HL-60/S4 treated with phorbol 12-myristate 13-acetate at 8.2 ng/mL for 4 days and 3 days (cell line): ENCODE results near the gene CYP27A1.

Experiments used
- in situ Hi-C: fragments of 300-500 bp; cut with MboI; formaldehyde crosslinking; loops from 2 replicates; pipeline ENCODE4 v1.15.0; 2022; ENCODE audit warnings: low sequenced_read_pairs

Gene CYP27A1

DNA sequence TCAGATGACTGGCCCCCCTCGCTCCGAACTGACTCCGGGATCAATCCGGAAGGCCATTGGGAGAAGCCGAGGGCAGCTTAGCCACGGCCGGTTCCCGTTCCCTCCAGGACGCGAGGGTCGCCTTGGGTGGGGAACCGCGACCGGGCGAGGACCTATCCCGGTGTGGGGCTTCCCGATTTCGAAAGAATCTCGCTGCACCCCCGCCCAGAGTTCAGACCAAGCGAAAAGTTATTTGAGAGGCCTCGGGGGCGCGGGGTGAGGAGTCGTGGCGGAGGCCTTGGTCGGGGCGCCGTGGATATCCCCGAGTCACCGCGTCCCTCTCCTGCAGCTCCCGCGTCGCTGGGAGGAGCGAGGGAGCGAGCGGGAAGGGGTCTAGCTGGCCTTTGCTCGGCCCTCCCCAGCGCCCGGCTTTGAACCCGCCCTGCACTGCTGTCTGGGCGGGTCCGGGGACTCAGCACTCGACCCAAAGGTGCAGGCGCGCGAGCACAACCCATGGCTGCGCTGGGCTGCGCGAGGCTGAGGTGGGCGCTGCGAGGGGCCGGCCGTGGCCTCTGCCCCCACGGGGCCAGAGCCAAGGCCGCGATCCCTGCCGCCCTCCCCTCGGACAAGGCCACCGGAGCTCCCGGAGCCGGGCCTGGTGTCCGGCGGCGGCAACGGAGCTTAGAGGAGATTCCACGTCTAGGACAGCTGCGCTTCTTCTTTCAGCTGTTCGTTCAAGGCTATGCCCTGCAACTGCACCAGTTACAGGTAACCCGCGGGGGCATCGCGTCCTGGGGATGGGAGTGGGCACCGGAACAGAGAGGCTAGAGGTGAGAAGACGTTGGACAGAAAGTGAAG is at the start of gene CYP27A1:
Gene CYP27A1, plus strand, starts transcription at position 457 of the 837 bp plus-strand sequence. Its CDS starts 36 bp downstream, at position 493.
- in situ Hi-C loops = no loop called here

- in situ Hi-C loops = no loop called here
Measured at GRCh38 chr2:218732761-218733158, 49.2 kb upstream of the CYP27A1 start.

- in situ Hi-C loops = no loop called here
Measured at GRCh38 chr2:218733171-218734021, 48.6 kb upstream of the CYP27A1 start.

DNA sequence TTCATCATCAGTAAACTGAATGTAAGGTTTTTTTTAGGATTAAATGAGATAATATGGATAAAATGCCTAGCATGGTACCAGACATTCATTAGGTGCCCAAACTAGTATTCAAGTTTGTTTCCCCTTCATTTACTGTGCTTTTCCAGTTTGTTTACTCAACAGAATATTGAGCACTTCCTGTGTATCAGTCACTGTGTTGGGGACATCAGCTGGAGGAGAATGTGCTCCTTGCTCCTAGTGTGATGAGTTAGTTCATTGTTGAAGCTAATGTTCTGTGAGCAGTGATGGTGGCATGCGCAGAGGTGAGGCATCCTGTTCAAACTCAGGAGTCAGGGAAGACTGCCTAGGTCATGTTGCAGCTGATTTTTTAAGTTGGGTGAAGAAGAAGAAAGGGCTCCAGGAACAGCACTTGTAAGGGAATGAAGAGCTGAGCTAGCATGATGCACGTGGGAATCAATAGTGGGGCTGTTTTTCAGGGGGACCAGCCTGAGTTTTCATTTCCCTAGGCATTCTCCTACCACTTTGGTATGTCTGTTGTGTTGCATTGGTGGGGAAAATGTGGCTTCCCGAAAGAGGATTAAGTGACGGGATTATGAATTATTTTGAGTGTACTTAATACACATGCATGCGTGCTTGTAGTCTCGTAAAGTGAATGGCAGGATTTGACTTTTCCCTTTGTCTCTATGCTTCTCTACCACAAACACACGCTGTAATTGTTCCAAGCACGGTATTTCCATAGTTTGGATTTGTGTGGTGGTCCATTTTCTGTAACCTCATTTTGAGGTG is 47.6 kb upstream of the CYP27A1 start:
- in situ Hi-C loops = no loop called here

DNA sequence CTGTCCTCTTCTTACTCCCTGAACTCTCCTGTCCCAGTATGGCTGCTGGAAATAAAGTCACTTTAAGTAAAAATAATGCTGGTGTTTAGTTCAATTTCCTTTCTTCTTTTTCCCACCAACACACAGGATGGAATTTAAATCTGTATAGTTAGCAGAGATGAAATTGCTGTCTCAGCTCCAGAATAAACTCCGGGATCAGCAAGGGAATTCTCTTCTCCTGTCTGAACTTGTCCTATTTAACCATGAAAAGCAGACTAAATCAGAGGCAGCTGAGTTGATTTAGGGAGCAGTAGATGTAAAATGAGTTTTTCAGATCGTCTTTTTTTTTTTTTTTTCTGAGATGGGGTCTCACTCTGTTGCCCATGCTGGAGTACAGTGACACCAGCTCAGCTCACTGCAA is 45.4 kb upstream of the CYP27A1 start:
- in situ Hi-C loops = no loop called here

DNA sequence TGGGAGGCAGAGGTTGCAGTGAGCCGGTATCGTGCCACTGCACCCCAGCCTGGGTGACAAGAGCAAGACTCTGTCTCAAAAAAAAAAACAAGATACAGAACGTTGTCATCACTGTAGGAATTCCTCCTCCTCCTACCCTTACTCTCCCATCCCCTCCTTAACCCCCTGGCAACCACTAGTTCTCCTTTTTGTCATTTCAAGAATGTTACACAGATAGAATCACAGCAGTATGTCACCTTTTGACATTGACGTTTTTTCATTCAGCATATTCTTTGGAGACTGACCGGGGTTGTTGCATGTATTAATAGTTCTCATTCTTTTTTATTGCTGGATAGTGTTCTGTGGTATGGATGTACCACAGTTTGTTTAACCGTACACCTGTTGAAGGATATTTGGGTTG is 38.9 kb upstream of the CYP27A1 start:
- in situ Hi-C loops = no loop called here

- in situ Hi-C loops = no loop called here
Measured at GRCh38 chr2:218744615-218745014, 37.3 kb upstream of the CYP27A1 start.

DNA sequence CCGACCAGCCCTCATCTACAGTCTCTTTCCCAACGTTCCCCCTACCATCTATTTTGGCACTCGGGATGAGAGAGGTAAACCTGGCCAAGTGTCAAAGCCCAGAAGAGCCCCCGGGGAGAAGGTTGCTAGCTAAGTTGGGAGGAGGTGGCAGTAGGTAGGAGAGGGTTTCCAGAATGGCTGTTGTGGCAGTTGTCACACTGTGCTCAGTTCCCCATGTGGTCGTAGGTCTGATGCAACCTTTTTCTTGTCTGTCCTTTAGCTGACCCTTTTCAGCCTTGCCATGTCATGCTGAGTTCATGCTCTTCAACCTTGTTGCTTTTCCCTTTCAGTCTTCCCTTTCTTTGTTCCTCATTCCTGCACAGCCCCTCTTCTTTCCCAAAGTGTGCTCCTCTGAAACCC is 36.8 kb upstream of the CYP27A1 start:
- in situ Hi-C loops = no loop called here

- in situ Hi-C loops = no loop called here
Measured at GRCh38 chr2:218745559-218746469, 36.1 kb upstream of the CYP27A1 start.

- in situ Hi-C loops = no loop called here
Measured at GRCh38 chr2:218746470-218746795, 35.5 kb upstream of the CYP27A1 start.

DNA sequence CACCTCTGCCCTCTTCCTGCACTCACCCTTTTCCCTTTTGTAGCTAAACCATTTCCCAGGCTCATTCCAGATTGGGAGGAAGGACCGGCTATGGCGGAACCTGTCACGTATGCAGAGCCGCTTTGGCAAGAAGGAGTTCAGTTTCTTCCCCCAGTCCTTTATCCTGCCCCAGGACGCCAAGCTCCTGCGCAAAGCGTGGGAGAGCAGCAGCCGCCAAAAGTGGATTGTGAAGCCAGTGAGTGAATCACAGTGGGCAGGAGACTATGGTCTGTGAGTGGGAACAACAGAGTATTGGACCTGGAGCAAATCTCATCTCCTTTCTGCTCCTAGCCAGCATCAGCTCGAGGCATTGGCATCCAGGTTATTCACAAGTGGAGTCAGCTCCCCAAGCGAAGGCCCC is 35.0 kb upstream of the CYP27A1 start:
- in situ Hi-C loops = no loop called here

- in situ Hi-C loops = no loop called here
Measured at GRCh38 chr2:218748741-218749441, 33.1 kb upstream of the CYP27A1 start.

DNA sequence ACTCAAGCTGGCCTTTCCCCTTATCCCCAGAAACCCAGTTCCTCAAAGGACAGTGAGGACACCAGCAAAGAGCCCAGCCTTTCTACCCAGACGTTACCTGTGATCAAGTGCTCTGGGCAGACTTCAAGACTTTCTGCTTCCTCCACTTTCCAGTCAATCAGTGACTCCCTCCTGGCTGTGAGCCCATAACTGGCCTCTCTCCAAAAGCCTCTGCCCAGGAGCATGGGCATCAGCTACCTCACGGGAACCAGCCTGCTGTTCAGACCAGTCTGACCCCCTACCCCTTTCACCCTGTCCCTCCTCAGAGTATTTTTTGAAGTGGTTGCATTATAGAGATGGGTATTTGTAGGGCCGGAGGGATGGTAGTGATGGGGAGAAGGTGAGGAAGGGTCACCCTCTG is 27.7 kb upstream of the CYP27A1 start:
- in situ Hi-C loops = no loop called here

DNA sequence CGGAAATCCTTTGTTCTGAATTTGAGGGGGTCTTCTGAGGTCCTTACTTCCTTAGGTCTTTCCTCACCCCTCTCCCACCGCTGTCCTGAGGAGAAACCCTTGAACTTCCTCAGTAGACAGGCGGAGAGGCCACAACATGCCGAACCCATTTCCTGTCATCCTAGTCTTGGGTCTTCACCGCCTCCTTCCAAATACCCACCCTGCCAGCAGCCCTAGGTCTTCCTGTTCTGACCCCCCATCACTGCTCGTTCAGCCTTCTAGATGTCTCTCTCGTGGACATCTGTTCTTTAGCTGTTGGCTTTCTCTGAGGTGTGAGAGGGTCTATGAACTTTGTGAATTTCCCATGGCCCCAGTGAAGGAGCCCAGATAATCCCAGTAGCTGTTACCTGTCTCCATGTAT is 27.2 kb upstream of the CYP27A1 start:
- in situ Hi-C loops = no loop called here

DNA sequence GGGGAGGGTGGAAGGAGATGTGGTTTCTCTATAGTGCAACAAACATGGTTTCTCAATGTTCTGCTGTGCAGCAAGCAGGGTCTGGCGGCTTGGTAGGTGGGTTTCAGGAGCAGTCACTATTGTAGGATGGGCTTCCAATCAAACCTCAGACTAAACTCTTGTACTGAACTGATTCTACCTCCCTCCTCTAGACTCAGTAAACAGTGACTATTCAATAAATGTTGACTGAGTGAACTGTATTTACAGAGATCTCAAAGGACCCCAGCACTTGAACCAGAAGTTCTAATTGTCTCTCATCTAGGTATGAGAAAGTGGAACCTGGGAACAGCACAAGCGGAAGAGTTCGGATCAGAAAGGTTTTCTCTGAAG is 26.8 kb upstream of the CYP27A1 start:
- in situ Hi-C loops = no loop called here

DNA sequence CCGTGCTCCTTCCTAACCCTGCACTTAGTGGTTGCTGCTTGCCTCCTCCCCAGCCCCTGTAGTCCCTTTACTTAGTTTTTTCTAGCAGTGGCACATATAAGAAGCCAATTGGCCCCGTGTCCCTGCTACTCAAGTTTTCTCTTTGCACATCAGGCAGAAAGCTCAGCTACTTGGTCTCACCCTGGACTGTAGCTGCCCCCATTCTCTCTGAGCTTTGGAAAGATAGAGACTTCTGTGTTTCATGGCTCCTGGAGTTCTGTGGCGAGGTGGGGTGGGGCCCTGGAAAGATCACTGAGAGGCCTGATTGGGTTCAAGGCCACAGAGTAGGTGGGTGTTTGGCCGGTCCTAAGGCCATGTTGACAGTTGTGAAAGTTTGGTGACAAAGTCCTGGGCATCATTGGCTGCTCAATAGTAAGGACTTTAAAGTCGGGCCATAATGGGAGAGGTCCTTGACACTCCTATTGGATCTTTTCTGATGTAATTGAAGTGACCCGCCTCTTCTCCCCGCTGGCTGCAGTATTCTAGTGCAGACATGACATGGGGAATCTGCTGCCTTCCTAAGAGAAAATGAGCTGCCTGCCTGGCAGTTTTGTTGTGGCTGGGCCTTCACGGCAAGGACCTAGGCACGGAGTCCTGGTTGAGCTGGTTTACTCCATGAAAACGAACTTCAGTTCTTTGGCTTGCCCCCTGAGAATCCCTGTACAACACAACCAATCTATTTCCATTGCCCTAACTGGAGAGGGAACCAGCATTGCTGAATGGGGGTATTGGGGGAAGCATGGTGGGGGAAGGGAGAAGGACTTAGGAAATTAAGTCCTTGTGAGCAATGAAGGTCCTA is 26.2 kb upstream of the CYP27A1 start:
- in situ Hi-C loops = no loop called here

GRCh38 chr2:218756599-218757377 is 25.2 kb upstream of the CYP27A1 start:
- in situ Hi-C loops = no loop called here

DNA sequence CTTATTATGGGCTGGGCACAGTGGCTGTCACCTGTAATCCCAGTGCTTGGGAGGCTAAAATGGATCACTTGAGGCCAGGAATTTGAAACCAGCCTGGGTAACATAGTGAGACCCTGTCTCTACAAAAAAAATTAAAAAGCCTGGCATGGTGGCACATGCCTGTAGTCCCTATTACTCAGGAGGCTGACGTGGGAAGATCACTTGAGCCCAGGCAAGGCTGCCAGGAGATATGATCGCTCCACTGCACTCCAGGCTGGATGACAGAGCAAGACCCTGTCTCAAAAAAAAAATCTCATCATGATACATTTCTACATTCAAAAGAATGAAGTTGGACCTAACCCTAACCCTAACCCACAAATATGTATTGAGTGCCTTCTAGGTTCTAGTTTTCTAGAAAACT is 20.2 kb upstream of the CYP27A1 start:
- in situ Hi-C loops = no loop called here
